HepG2 (cell line): ENCODE data around the gene SGMS1.

Experiments used
- ATF1 ChIP-seq: IDR thresholded peaks from 2 replicates; pipeline ENCODE4 v1.6.1; 2016; ENCODE audit warnings: mild to moderate bottlenecking, control low read depth
- CENPX ChIP-seq: sonication (generic); formaldehyde crosslinking; IDR thresholded peaks from 2 replicates; pipeline ENCODE4 v1.9.0; 2021; ENCODE audit warnings: mild to moderate bottlenecking, missing genetic modification reagents, moderate library complexity
- EZH2 ChIP-seq: conservative IDR thresholded peaks from 2 replicates; pipeline ENCODE4 v1.6.1; 2012; ENCODE audit warnings: mild to moderate bottlenecking, low read depth, low read length, moderate library complexity
- KMT2A ChIP-seq: sonication (generic); formaldehyde crosslinking; IDR thresholded peaks from 2 replicates; pipeline ENCODE4 v1.4.0; 2020; ENCODE audit warnings: missing genetic modification reagents
- MAFF ChIP-seq: IDR thresholded peaks from 2 replicates; pipeline ENCODE4 v1.6.1; 2011; ENCODE audit warnings: low read depth, low read length, improper control_type of control experiment
- PHF8 ChIP-seq: sonication (generic); formaldehyde crosslinking; IDR thresholded peaks from 2 replicates; pipeline ENCODE4 v1.5.0; 2020; ENCODE audit warnings: missing genetic modification reagents
- POLR2A ChIP-seq, 2 experiments: IDR thresholded peaks; 2 replicates each; pipeline ENCODE4 v1.6.1; 2011; ENCODE audit warnings: low read depth in 2 of 2, low read length in 2 of 2, mild to moderate bottlenecking in 1 of 2, moderate library complexity in 1 of 2; ENCODE audit not compliant: insufficient read depth in 1 of 2
- POLR2AphosphoS5 ChIP-seq: IDR thresholded peaks from 2 replicates; pipeline ENCODE4 v1.6.1; 2012; ENCODE audit warnings: low read depth, low read length
- SMARCE1 ChIP-seq: fragments of 450-650 bp; IDR thresholded peaks from 2 replicates; pipeline ENCODE4 v1.6.1; 2017; ENCODE audit warnings: borderline replicate concordance
- SRSF4 ChIP-seq: fragments of 200-400 bp; formaldehyde crosslinking; IDR thresholded peaks from one replicate; pipeline ENCODE4 v1.6.1; 2018; ENCODE audit warnings: mild to moderate bottlenecking, low read depth, low read length, moderate library complexity; ENCODE audit not compliant: poor library complexity, severe bottlenecking
- TAF1 ChIP-seq: sonication (generic); formaldehyde crosslinking; IDR thresholded peaks from 2 replicates; pipeline ENCODE4 v1.4.0; 2020; ENCODE audit warnings: missing genetic modification reagents
- ZNF264 ChIP-seq: sonication (generic); formaldehyde crosslinking; IDR thresholded peaks from 2 replicates; pipeline ENCODE4 v1.4.0; 2020; ENCODE audit warnings: missing genetic modification reagents

GRCh38 chr10:50294582-50294981, 329.2 kb downstream of the SGMS1 start:
- no peak for TF ChIP-seq SRSF4
- TF ChIP-seq POLR2A (IDR thresholded peaks at IDR 0.05; ENCODE audit: insufficient read depth in 1 of 2, low read depth in 2 of 2, low read length in 2 of 2): no peak
- no peak for TF ChIP-seq POLR2AphosphoS5
- TF ChIP-seq PHF8 (CRISPR knock-in tag): no peak
- no peak for TF ChIP-seq SMARCE1
- no peak for TF ChIP-seq ZNF264 (CRISPR knock-in tag)
- TF ChIP-seq KMT2A (CRISPR knock-in tag): no peak
- no peak for TF ChIP-seq CENPX
- TF ChIP-seq MAFF: no peak
- TF ChIP-seq TAF1 (CRISPR knock-in tag): no peak
- no peak for TF ChIP-seq EZH2
- no peak for TF ChIP-seq ATF1
